GM12872 (cell line): ENCODE data around the gene RNF112.

Experiments
- CTCF ChIP-seq: IDR thresholded peaks from 3 replicates; pipeline ENCODE4 v1.5.1; 2011; ENCODE audit warnings: low read depth, mild to moderate bottlenecking, low read length, moderate library complexity; ENCODE audit not compliant: insufficient read depth

Gene RNF112

GRCh38 chr17:19370493-19370960 is 40.5 kb upstream of the RNF112 start:
- TF ChIP-seq CTCF = no peak

GRCh38 chr17:19371259-19372010 is 39.6 kb upstream of the RNF112 start:
- no peak for TF ChIP-seq CTCF

GRCh38 chr17:19372011-19372370 is 39.0 kb upstream of the RNF112 start:
- TF ChIP-seq CTCF = no peak

- TF ChIP-seq CTCF = no peak
Measured at GRCh38 chr17:19372439-19372838, 38.6 kb upstream of the RNF112 start.

GRCh38 chr17:19372866-19373504 is 38.0 kb upstream of the RNF112 start:
- no peak for TF ChIP-seq CTCF

- TF ChIP-seq CTCF = no peak
Measured at GRCh38 chr17:19374136-19374535, 36.9 kb upstream of the RNF112 start.

- no peak for TF ChIP-seq CTCF
Measured at GRCh38 chr17:19375732-19376131, 35.3 kb upstream of the RNF112 start.
